Progenitor cell of endocrine pancreas (in vitro differentiated cells): ENCODE data around the gene FASN. TPM values are rescaled to one million over a fixed set of nuclear protein-coding genes. Genes with fewer than 3 reads are reported as not detected.

Experiments
- DNase-seq: peaks from one replicate; pipeline ENCODE4 v3.0.0; 2021; ENCODE audit warnings: low spot score; ENCODE audit not compliant: unreplicated experiment
- H3K27ac Mint-ChIP-seq: 2 replicates; pipeline ENCODE4 v1.8.0; 2021; ENCODE audit warnings: mild to moderate bottlenecking, moderate library complexity, mixed read lengths
- H3K27me3 Mint-ChIP-seq: 2 replicates; pipeline ENCODE4 v1.8.0; 2021; ENCODE audit warnings: mixed read lengths
- H3K36me3 Mint-ChIP-seq: 2 replicates; pipeline ENCODE4 v1.8.0; 2022; ENCODE audit warnings: mixed read lengths; ENCODE audit not compliant: insufficient read depth
- H3K4me1 Mint-ChIP-seq: 2 replicates; pipeline ENCODE4 v1.8.0; 2021; ENCODE audit warnings: low read depth, mixed read lengths
- H3K4me3 Mint-ChIP-seq: 2 replicates; pipeline ENCODE4 v1.8.0; 2021; ENCODE audit warnings: low read depth, mild to moderate bottlenecking, moderate library complexity, mixed read lengths
- H3K9me3 Mint-ChIP-seq: 2 replicates; pipeline ENCODE4 v1.8.0; 2021; ENCODE audit warnings: low read depth, mixed read lengths
- total RNA-seq: library from RNA; stranded (reverse); gene quantifications from 2 replicates; pipeline ENCODE4 v1.2.1, GENCODE V29; 2021
- TF ChIP-seq, protein P1 (sequence below): fragments of 200-600 bp; sonication (generic); IDR thresholded peaks from one replicate; pipeline ENCODE4 v1.5.0; 2021; ENCODE audit warnings: antibody characterized with exemption, mild to moderate bottlenecking; ENCODE audit not compliant: unreplicated experiment

FASN gene
- total RNA-seq, 1 donor from 2014 or later = 308 TPM

- Mint-ChIP-seq H3K4me3 (no peak overlapping the region), H3K27ac (no peak overlapping the region), H3K4me1 (peaks cover 1% of the 10 kb centered on the region), H3K36me3 (no peaks in the 10 kb centered on the region), H3K9me3 (no peaks in the 10 kb centered on the region), H3K27me3 (no peaks in the 10 kb centered on the region)
- no peak for DNase-seq
- TF ChIP-seq, protein P1, sequence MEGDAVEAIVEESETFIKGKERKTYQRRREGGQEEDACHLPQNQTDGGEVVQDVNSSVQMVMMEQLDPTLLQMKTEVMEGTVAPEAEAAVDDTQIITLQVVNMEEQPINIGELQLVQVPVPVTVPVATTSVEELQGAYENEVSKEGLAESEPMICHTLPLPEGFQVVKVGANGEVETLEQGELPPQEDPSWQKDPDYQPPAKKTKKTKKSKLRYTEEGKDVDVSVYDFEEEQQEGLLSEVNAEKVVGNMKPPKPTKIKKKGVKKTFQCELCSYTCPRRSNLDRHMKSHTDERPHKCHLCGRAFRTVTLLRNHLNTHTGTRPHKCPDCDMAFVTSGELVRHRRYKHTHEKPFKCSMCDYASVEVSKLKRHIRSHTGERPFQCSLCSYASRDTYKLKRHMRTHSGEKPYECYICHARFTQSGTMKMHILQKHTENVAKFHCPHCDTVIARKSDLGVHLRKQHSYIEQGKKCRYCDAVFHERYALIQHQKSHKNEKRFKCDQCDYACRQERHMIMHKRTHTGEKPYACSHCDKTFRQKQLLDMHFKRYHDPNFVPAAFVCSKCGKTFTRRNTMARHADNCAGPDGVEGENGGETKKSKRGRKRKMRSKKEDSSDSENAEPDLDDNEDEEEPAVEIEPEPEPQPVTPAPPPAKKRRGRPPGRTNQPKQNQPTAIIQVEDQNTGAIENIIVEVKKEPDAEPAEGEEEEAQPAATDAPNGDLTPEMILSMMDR = no peak
These were observed 5.9 kb downstream of the FASN start for GRCh38 chr17:82092094-82092586.

- no peak for DNase-seq
- Mint-ChIP-seq H3K36me3 (no peaks in the 10 kb centered on the region), H3K27ac (no peak overlapping the region), H3K4me3 (no peak overlapping the region), H3K4me1 (peaks cover 1% of the 10 kb centered on the region), H3K27me3 (no peaks in the 10 kb centered on the region), H3K9me3 (no peaks in the 10 kb centered on the region)
- TF ChIP-seq, protein P1 = no peak
These were observed 6.6 kb downstream of the FASN start for GRCh38 chr17:82091264-82092066.

GRCh38 chr17:82090549-82091263 lies 7.3 kb downstream of the FASN start:
- Mint-ChIP-seq H3K9me3 (no peaks in the 10 kb centered on the region), H3K4me1 (no peaks in the 10 kb centered on the region), H3K4me3 (no peak overlapping the region), H3K27ac (no peak overlapping the region), H3K36me3 (no peaks in the 10 kb centered on the region), H3K27me3 (no peaks in the 10 kb centered on the region)
- TF ChIP-seq, protein P1 = no peak
- no peak for DNase-seq

- no peaks in the 10 kb centered on the region for H3K9me3 Mint-ChIP-seq
- TF ChIP-seq, protein P1 = no peak
- H3K4me3 Mint-ChIP-seq = no peak overlapping the region
- H3K27me3 Mint-ChIP-seq = no peaks in the 10 kb centered on the region
- no peak for DNase-seq
- H3K4me1 Mint-ChIP-seq = no peaks in the 10 kb centered on the region
- H3K27ac Mint-ChIP-seq = no peak overlapping the region
- no peaks in the 10 kb centered on the region for H3K36me3 Mint-ChIP-seq
These were observed 8.1 kb downstream of the FASN start for GRCh38 chr17:82089723-82090548.
